Aortic smooth muscle cell (primary cell): ENCODE results near the gene CBY3. TPM values are rescaled to one million over a fixed set of nuclear protein-coding genes. Genes with fewer than 3 reads are reported as not detected.

Source experiments
- total RNA-seq: library from RNA; depleted of rRNA; stranded (reverse); fragments of >200 nt; gene quantifications from 2 replicates; pipeline ENCODE4 v1.2.3, GENCODE V29; 2014

CBY3 gene
- total RNA-seq = 0.12 TPM in 1 of 2 replicates, not detected in the other

GRCh38 chr5:179680780-179681401 is at the start of gene CBY3:
Gene CBY3, minus strand, starts transcription at chr5:179681034. Its CDS starts 116 bp downstream, at chr5:179680918.

DNA sequence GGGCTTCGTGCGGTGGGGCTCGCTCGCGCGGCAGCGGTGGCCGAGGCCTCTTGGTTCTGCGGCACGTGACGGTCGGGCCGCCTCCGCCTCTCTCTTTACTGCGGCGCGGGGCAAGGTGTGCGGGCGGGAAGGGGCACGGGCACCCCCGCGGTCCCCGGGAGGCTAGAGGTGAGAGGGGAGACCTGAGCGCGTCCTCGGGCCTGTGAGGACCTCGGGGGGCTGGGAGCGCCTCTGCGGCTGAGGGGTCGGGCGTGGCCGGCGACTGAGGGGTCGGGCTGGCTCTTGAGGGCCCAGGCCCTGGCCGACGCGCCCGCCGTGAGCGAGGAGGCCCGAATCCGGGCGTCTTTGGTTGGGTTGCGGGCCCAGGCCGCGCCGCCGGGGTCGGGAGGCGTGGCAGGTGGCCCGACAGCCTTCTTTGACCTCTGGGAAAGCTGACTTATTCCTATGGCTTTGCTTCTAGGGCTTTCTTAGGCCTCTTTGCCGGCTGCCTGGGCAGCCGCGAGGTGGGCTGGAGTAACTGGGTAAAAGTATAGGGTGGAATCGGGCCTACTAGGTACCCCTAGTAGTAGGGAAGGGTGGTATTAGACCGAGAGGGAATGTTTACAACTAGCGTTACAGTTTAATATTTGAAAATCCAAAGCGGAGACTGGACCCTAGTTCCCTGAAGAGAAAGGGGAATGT is 18.2 kb upstream of the CBY3 start, which contains the start of gene CANX:
Gene CANX (plus strand): TSS at position 33 of the 681 bp plus-strand sequence. CDS start 6,715 bp downstream, outside the sequence.

Other genes starting within 250 kb of the CBY3 start
- 77.9 and 90.4 TPM in 2 replicates for gene RUFY1, start 130.5 kb downstream of the CBY3 start, total RNA-seq
- gene HNRNPH1, start 57.4 kb downstream of the CBY3 start, total RNA-seq = 566 and 654 TPM in 2 replicates
- 907 and 914 TPM in 2 replicates for gene CANX, start 17.9 kb upstream of the CBY3 start, total RNA-seq
- gene MAML1, start 51.8 kb upstream of the CBY3 start, total RNA-seq = 4.4 and 6.7 TPM in 2 replicates
- gene LTC4S, start 113.0 kb upstream of the CBY3 start, total RNA-seq = 6.1 and 6.6 TPM in 2 replicates
- gene MGAT4B, start 125.8 kb upstream of the CBY3 start, total RNA-seq = 210 and 239 TPM in 2 replicates
- 620 and 903 TPM in 2 replicates for gene SQSTM1, start 139.9 kb upstream of the CBY3 start, total RNA-seq
- 9.9 and 11.5 TPM in 2 replicates for gene MRNIP, start 177.8 kb upstream of the CBY3 start, total RNA-seq
- gene TBC1D9B, start 226.9 kb upstream of the CBY3 start, total RNA-seq = 50.4 and 53.8 TPM in 2 replicates